Panc1 (cell line): ENCODE measurements around the gene RHBDF1. TPM values are rescaled to one million over a fixed set of nuclear protein-coding genes. Genes with fewer than 3 reads are reported as not detected.

Experiments used
- ATAC-seq: fragments of 200-7000 bp; cut with Tn5 transposase; 2 replicates; pipeline ENCODE4 v1.9.1; 2020; ENCODE audit warnings: mild to moderate bottlenecking, moderate library complexity
- BruUV-seq: library from RNA; stranded (reverse); fragments of 400-500 nt; replicated peaks from 2 replicates; lab custom pipeline; 2021; lab: Mats Ljungman, UMichigan
- CTCF ChIA-PET: fragments of 300-600 bp; sonication (Branson Sonifier 250); formaldehyde crosslinking; loops from one replicate; lab custom pipeline; 2022; ENCODE audit warnings: antibody characterized with exemption; lab: Charles Lee
- POLR2A ChIA-PET: fragments of 300-600 bp; sonication (Branson Sonifier 250); formaldehyde crosslinking; loops from one replicate; lab custom pipeline; 2022; ENCODE audit warnings: antibody characterized with exemption; lab: Charles Lee
- DNase-seq: peaks from one replicate; pipeline ENCODE4 v3.0.0-alpha.2; 2010; ENCODE audit warnings: low read depth, low spot score
- H3K27ac ChIP-seq: 2 replicates; pipeline ENCODE4 v1.5.1; 2011; ENCODE audit warnings: mild to moderate bottlenecking, low read length, inconsistent platforms
- H3K27me3 ChIP-seq: fragments of 200-500 bp; sonication (Bioruptor generic); 2 replicates; pipeline ENCODE4 v1.6.0; 2014; ENCODE audit warnings: low read length, inconsistent platforms; ENCODE audit not compliant: control insufficient read depth, insufficient read depth
- H3K36me3 ChIP-seq: fragments of 200-500 bp; sonication (Bioruptor generic); 2 replicates; pipeline ENCODE4 v1.5.1; 2014; ENCODE audit warnings: inconsistent platforms, mild to moderate bottlenecking, low read length, moderate library complexity; ENCODE audit not compliant: control insufficient read depth, insufficient read depth
- H3K4me1 ChIP-seq: 2 replicates; pipeline ENCODE4 v1.5.1; 2011; ENCODE audit warnings: inconsistent platforms, mild to moderate bottlenecking, low read length, moderate library complexity; ENCODE audit not compliant: control insufficient read depth, insufficient read depth
- H3K4me3 ChIP-seq, 2 experiments: 2 replicates each; pipeline ENCODE4 v1.5.1; 2011 to 2012; ENCODE audit warnings: low read depth in 2 of 2, low read length in 2 of 2, mild to moderate bottlenecking in 2 of 2, inconsistent platforms in 1 of 2, moderate library complexity in 1 of 2
- H3K9me3 ChIP-seq: fragments of 200-500 bp; sonication (Bioruptor generic); 2 replicates; pipeline ENCODE4 v1.5.1; 2014; ENCODE audit warnings: low read depth, mild to moderate bottlenecking, inconsistent platforms, low read length, moderate library complexity; ENCODE audit not compliant: control insufficient read depth, insufficient read depth
- POLR2AphosphoS5 ChIP-seq: IDR thresholded peaks from 2 replicates; pipeline ENCODE4 v1.6.1; 2012; ENCODE audit warnings: mild to moderate bottlenecking, low read depth, low read length, moderate library complexity
- REST ChIP-seq, 2 experiments: IDR thresholded peaks; 2 replicates each; pipeline ENCODE4 v1.6.1; 2011 to 2012; ENCODE audit warnings: low read depth in 2 of 2, control low read depth in 1 of 2, low read length in 1 of 2, mild to moderate bottlenecking in 1 of 2, moderate library complexity in 1 of 2; ENCODE audit not compliant: insufficient read depth in 1 of 2
- SIN3A ChIP-seq: IDR thresholded peaks from 2 replicates; pipeline ENCODE4 v1.6.1; 2012; ENCODE audit warnings: low read depth, mild to moderate bottlenecking, low read length, moderate library complexity, borderline replicate concordance; ENCODE audit not compliant: insufficient read depth
- TCF7L2 ChIP-seq: IDR thresholded peaks from 2 replicates; pipeline ENCODE4 v1.6.1; 2011; ENCODE audit warnings: mild to moderate bottlenecking, low read depth, low read length, inconsistent platforms
- in situ Hi-C: cut with HindIII; loops from 2 replicates; pipeline ENCODE4 v1.10.0; 2016; ENCODE audit warnings: low sequenced_read_pairs, low pct_unique_long_range_greater_than_20kb
- intact Hi-C: fragments of 100-400 bp; cut with micrococcal nuclease; formaldehyde crosslinking; loops from one replicate; pipeline ENCODE4 v1.10.0; 2022; ENCODE audit not compliant: unreplicated experiment
- total RNA-seq: library from RNA; stranded (reverse); gene quantifications from one replicate; pipeline ENCODE4 v1.2.1, GENCODE V29; 2021; ENCODE audit not compliant: unreplicated experiment
- TF ChIP-seq, protein P1 (sequence below): fragments of 450-650 bp; IDR thresholded peaks from 2 replicates; pipeline ENCODE4 v1.5.1; 2017; ENCODE audit warnings: mild to moderate bottlenecking

The RHBDF1 gene
- total RNA-seq, 1 experiment from 2014 or later, result 41.7 TPM

DNA sequence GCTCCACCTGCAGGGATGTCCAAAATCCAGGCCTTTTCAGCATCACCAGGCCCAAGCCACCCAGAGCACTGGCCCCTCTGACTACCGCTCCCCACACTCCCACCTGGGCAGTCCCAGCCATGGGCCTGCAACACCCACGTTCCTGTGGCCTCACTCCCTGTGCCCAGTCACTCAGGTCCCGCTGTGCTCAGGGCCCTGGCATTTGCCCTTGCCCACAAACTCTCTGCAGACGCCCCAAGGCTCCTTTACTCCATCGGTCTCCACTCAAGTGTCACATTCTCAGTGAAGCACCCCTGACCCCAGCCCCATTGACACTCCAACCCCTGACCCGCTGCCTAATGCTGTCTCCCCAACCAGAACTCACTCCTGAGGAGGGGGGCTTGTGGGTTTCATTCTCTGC, 29.2 kb upstream of the RHBDF1 start:
- DNase-seq, result no peak
- Histone ChIP-seq H3K4me3 (no peak overlapping the region), H3K36me3 (no peaks in the 10 kb centered on the region), H3K4me1 (0 out of 2 replicates have a peak, but pooled peaks cover 2% of the 10 kb centered on the region), H3K27ac (no peak overlapping the region), H3K27me3 (no peaks in the 10 kb centered on the region), H3K9me3 (no peaks in the 10 kb centered on the region)
- intact Hi-C loops, result no loop called here
- ChIA-PET POLR2A (no interaction called here), CTCF (no interaction called here)
- in situ Hi-C loops, result no loop called here
- no peak for TF ChIP-seq TCF7L2
- TF ChIP-seq SIN3A, result no peak
- no peak for TF ChIP-seq REST (IDR thresholded peaks at IDR 0.05; ENCODE audit: insufficient read depth in 1 of 2, low read depth in 2 of 2, low read length in 1 of 2)
- TF ChIP-seq, protein P1, sequence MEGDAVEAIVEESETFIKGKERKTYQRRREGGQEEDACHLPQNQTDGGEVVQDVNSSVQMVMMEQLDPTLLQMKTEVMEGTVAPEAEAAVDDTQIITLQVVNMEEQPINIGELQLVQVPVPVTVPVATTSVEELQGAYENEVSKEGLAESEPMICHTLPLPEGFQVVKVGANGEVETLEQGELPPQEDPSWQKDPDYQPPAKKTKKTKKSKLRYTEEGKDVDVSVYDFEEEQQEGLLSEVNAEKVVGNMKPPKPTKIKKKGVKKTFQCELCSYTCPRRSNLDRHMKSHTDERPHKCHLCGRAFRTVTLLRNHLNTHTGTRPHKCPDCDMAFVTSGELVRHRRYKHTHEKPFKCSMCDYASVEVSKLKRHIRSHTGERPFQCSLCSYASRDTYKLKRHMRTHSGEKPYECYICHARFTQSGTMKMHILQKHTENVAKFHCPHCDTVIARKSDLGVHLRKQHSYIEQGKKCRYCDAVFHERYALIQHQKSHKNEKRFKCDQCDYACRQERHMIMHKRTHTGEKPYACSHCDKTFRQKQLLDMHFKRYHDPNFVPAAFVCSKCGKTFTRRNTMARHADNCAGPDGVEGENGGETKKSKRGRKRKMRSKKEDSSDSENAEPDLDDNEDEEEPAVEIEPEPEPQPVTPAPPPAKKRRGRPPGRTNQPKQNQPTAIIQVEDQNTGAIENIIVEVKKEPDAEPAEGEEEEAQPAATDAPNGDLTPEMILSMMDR, result no peak
- TF ChIP-seq POLR2AphosphoS5, result no peak
- BruUV-seq, result no TSS peak
- no peak for ATAC-seq

GRCh38 chr16:100989-101388, 28.6 kb upstream of the RHBDF1 start:
- no peak overlapping the region for H3K4me3 ChIP-seq
- TF ChIP-seq REST (IDR thresholded peaks at IDR 0.05; ENCODE audit: insufficient read depth in 1 of 2, low read depth in 2 of 2, low read length in 1 of 2) (no peak), SIN3A (no peak), POLR2AphosphoS5 (no peak), TCF7L2 (no peak)
- TF ChIP-seq, protein P1, result no peak
- no peaks in the 10 kb centered on the region for H3K9me3 ChIP-seq
- DNase-seq (no peak), ATAC-seq (no peak)
- no peaks in the 10 kb centered on the region for H3K36me3 ChIP-seq
- no peaks in the 10 kb centered on the region for H3K27me3 ChIP-seq
- in situ Hi-C loops (no loop called here), intact Hi-C loops (no loop called here)
- no TSS peak for BruUV-seq
- no peak overlapping the region for H3K27ac ChIP-seq
- CTCF ChIA-PET, result no interaction called here
- H3K4me1 ChIP-seq, result 0 out of 2 replicates have a peak, but pooled peaks cover 2% of the 10 kb centered on the region
- POLR2A ChIA-PET, result no interaction called here
